ENCODE measurements around the gene SCGB2B2.
"Not testable (repeated sequence)": the region's sequence is repeated elsewhere in the genome, so short reads cannot be mapped to it uniquely, and the experiment has no call there.

The SCGB2B2 gene, protein sequence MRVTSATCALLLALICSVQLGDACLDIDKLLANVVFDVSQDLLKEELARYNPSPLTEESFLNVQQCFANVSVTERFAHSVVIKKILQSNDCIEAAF

DNA sequence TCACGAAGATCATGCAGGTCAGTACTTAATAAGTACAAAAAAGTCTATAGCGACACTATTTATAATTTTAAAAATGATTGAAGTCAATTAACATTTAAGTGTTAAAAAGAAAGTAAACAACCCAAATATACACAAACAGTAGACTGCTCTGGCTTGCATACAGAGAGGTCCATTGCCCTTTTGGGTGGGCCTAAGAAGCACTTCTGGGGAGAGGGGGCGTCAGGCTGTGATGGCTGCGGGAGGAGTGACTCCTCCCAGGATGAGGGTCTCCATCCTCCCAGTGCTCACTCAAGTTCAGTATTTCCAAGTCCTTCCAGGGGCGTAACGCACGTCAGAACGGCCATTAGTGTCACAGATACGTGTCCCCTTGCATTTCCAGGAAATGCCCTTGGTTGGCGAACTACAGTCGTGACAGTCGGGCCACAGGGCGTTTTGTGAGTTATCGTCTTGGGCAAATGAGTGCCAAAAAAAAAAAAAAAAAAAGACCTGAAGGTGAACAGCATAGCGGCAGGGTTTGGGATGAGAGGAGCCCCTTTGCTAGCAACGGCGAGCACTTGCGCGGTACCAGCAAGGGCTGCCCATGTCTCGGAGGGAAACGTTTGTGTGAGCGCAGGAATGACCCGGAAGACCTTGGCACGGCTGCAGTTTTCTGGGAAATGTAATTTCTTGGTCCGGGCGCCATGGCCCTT, at the start of gene SCGB2B2:
TSS of gene SCGB2B2 (minus strand) at position 463 of the 689 bp plus-strand sequence. CDS start 82,596 bp downstream, outside the sequence.
- peak; percentile 86 for DNase-seq

DNA sequence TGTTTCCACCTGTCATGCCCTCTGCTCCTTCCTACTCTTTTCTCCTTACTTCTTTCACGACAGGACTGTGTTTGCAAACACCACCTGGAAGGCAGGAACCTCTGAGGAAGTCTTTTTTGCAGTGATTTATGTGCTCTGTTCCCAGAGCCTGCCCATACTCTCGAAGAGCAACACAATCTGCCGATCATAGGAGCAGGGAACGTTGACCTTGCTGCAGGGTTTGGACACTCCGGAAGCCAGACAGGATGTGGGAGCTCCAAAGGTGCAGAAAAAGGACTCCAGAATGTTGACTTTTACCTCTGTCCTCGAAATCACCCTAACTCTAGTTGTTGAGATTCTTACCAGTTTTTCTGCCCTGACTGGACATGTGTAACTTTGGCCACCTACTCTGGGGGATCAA, 48.4 kb upstream of the SCGB2B2 start:
- DNase-seq = no peak

DNA sequence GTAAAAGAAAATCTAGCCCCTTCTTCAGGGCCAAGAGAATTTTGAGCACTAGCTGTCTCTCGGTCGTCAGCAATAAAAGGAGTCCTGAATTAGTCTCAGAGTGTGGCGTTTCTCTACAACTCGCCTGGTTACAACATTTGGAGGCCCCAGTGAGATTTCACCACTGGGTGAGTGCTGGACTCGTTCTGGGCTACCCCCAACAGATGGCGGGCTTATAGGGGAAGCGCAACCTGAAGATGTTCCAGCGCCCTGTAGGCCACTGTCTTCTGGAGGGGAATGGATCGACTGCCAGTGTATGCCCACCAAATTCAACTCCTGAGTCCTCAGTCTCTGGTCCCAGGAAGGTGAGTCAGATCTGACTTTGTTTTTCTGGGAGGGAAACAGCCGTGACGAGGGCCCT, 45.4 kb upstream of the SCGB2B2 start:
- DNase-seq = no peak

DNA sequence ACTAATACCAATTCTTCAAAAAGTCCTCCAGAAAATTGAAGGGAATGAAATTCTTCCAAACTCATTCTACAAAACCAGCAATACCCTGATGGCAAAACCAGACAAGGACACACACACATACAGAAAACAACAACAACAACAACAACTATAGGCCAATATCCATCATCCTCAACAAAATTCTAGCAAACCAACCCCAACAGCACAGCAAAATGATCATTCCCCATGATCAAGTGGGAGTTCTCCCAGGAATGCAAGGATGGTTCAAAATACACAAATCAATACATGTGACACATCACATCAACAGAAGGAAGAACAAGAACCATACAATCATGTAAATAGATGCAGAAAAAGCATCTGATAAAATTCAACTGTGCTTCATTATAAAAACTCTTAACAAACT, 38.4 kb upstream of the SCGB2B2 start:
- DNase-seq = no peak

DNA sequence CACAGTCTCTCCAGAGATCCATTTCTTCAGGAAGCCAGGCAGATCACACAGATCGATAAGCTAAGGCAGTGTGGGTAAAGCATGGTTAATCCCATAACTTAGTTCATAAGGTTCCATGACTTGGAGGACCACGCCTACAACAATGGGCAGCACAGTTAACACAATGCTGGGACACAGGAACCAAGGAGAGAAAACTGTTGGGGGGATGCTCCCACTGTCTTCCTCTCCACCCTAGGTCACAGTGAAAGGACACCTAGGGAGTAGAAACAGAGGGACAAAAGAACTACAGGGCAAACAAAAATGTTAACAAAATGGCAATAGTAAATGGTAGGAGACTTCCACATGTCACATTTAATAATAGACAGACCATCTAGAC, 36.3 kb upstream of the SCGB2B2 start:
- DNase-seq = no peak

GRCh38 chr19:34712395-34713261, 35.7 kb upstream of the SCGB2B2 start:
- DNase-seq = peak; percentile 80

GRCh38 chr19:34711890-34712289, 34.9 kb upstream of the SCGB2B2 start:
- no peak for DNase-seq

DNA sequence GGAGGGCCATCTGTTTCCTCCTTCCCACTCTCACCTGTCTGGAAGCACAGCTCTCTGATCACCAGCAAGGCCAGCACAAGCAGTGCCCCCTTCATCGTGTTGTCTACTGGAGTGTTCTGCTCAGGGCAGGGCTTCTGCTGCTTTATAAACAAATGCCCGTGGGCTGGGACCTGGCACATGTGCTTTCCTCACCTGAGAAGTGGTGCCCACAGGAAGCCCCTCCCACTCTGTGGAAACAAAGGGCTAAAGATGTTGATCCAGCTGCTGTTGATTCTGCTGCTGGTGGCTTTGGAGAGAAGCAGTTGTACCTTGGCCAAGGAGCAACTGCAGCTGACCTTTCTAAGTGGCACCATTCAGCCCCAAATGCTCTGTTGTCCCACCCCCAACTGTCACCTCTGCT, 30.7 kb upstream of the SCGB2B2 start:
- DNase-seq = no peak

GRCh38 chr19:34692549-34692948, 15.6 kb upstream of the SCGB2B2 start:
- no peak for DNase-seq

- DNase-seq = no peak
These were observed 13.4 kb upstream of the SCGB2B2 start for GRCh38 chr19:34690372-34690771.

DNA sequence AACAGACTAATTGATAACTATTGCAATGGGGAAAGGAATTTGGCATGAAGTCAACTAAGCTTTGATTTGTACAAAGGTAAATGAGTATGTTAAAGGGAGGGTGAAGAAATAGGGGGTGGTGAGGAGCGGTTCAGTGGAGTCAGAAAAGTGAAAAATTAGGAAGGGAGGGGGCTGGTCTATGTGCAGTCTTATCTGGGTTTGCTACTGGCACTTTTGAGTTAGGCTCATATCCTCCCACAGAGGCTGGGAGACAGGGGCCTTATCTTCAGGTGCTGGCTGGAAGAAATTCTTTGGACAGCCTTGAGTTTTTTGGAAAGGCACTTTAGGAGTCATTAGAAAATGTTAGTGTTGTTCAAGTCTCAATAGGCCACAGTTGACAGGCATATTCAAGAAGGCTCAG, 11.6 kb upstream of the SCGB2B2 start:
- no peak for DNase-seq

DNA sequence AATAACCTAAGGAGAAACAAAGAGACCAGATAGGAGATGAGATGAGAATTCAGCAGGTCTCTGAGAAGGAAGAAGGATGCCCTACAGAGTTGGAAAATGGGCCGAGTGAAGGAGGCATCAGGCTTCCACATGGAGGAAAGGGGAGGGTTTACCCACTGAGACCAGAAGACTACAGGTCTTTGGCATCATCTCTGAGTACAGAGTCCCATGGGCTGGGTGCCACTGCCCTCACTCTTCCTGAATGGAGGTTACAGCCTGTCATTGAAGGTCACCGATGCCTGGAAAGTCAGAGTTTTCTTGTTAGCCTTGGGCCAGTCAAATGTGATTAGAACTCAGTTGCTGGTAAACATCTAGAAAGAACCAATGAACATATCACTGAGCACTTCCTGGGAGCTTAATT, 10.4 kb upstream of the SCGB2B2 start:
- DNase-seq = no peak

- no peak for DNase-seq
These were observed 9.5 kb upstream of the SCGB2B2 start for GRCh38 chr19:34686455-34686854.

- DNase-seq = not testable (repeated sequence)
These were observed 8.3 kb upstream of the SCGB2B2 start for GRCh38 chr19:34685266-34685665.

GRCh38 chr19:34681478-34681877, 4.5 kb upstream of the SCGB2B2 start:
- DNase-seq = no peak

GRCh38 chr19:34678421-34678820, 1.5 kb upstream of the SCGB2B2 start:
- no peak for DNase-seq

- DNase-seq = no peak
These were observed 1.1 kb upstream of the SCGB2B2 start for GRCh38 chr19:34678085-34678412.

- DNase-seq = peak; percentile 94
These were observed 576 bp upstream of the SCGB2B2 start, which contains the start of gene ZNF302 for GRCh38 chr19:34677386-34678084. Gene ZNF302, plus strand, starts transcription at chr19:34677678. Its CDS starts 1,127 bp downstream, at chr19:34678805.

- DNase-seq = no peak
These were observed 1.0 kb downstream of the SCGB2B2 start for GRCh38 chr19:34675919-34676318.

- no peak for DNase-seq
These were observed 1.7 kb downstream of the SCGB2B2 start for GRCh38 chr19:34675250-34675649.

DNA sequence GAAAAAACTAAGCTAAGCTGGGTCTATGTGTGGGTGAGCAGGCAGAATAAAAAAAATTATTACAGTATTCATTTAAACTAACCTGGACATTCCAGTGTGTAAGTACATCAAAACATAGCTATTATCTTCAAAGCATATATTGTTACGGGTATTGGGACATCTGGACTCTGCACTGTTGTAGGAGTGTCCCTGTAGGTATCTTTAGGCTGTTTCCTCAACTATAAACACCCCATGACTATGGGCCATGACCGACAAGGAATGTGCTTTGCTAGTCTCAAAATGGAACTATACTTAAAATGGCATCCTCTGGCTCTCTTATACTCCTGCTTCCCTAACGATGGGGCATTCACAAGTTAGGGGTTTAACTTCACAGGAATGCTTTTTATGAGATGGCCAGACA, 3.4 kb downstream of the SCGB2B2 start:
- DNase-seq = no peak

- no peak for DNase-seq
These were observed 5.0 kb downstream of the SCGB2B2 start for GRCh38 chr19:34671972-34672371.

DNA sequence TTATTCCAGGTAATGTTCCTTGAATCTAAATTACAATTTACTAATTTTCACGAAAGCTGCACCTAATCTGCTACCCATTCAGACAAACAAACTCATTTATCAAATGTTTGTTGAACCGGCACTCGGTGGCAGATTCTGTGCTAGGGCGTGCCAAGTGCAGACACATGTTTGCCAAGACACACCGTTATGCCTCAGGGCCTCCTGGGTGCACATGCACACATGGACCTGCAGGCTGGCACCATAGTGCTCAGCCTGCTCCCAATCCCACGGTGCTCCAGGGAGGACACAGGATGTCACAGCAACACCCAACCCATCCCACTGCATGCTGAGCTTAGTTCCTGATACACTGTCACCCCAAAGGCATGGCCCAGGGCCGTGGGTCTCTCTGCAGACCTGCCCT, 7.7 kb downstream of the SCGB2B2 start:
- no peak for DNase-seq

DNA sequence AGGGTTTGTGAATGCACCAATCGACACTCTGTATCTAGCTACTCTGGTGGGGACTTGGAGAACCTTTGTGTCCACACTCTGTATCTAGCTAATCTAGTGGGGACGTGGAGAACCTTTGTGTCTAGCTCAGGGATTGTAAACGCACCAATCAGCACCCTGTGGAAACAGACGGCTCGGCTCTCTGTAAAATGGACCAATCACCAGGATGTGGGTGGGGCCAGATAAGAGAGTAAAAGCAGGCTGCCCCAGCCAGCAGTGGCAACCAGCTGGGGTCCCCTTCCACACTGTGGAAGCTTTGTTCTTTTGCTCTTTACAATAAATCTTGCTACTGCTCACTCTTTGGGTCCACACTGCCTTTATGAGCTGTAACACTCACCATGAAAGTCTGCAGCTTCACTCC, 8.3 kb downstream of the SCGB2B2 start:
- DNase-seq = not testable (repeated sequence)
